Activated CD8-positive, alpha-beta memory T cell treated with anti-CD3 and anti-CD28 coated beads, Interleukin-2, amount 50 U/mL, for 48 hours (primary cell): ENCODE data around the gene MACROD2.
"Not testable (repeated sequence)": the region's sequence is repeated elsewhere in the genome, so short reads cannot be mapped to it uniquely, and the experiment has no call there.

Experiments
- DNase-seq: peaks from one replicate; pipeline ENCODE4 v3.0.0-alpha.2; 2020

The MACROD2 gene

GRCh38 chr20:15076785-15077184 lies 1081.5 kb downstream of the MACROD2 start:
- no peak for DNase-seq

- DNase-seq = no peak
Observed at GRCh38 chr20:15077733-15078250, 1082.5 kb downstream of the MACROD2 start.

- no peak for DNase-seq
Observed at GRCh38 chr20:15079594-15080340, 1084.5 kb downstream of the MACROD2 start.

GRCh38 chr20:15081261-15081660 lies 1085.9 kb downstream of the MACROD2 start:
- DNase-seq = no peak

- DNase-seq = no peak
Observed at GRCh38 chr20:15091421-15092037, 1096.2 kb downstream of the MACROD2 start.

GRCh38 chr20:15098351-15098750 lies 1103.0 kb downstream of the MACROD2 start:
- DNase-seq = no peak

- DNase-seq = no peak
Observed at GRCh38 chr20:15099130-15099529, 1103.8 kb downstream of the MACROD2 start.

- DNase-seq = no peak
Observed at GRCh38 chr20:15100506-15101160, 1105.3 kb downstream of the MACROD2 start.

- DNase-seq = no peak
Observed at GRCh38 chr20:15107931-15108330, 1112.6 kb downstream of the MACROD2 start.

GRCh38 chr20:15109494-15109893 lies 1114.2 kb downstream of the MACROD2 start:
- DNase-seq = no peak

GRCh38 chr20:15111654-15112053 lies 1116.3 kb downstream of the MACROD2 start:
- DNase-seq = no peak

- no peak for DNase-seq
Observed at GRCh38 chr20:15113144-15113773, 1117.9 kb downstream of the MACROD2 start.

GRCh38 chr20:15119852-15120487 lies 1124.7 kb downstream of the MACROD2 start:
- no peak for DNase-seq

- DNase-seq = no peak
Observed at GRCh38 chr20:15122613-15123012, 1127.3 kb downstream of the MACROD2 start.

- DNase-seq = no peak
Observed at GRCh38 chr20:15131176-15131575, 1135.9 kb downstream of the MACROD2 start.

GRCh38 chr20:15138548-15139126 lies 1143.3 kb downstream of the MACROD2 start:
- no peak for DNase-seq

GRCh38 chr20:15139522-15139921 lies 1144.2 kb downstream of the MACROD2 start:
- no peak for DNase-seq

- no peak for DNase-seq
Observed at GRCh38 chr20:15140286-15140685, 1145.0 kb downstream of the MACROD2 start.

GRCh38 chr20:15140940-15141339 lies 1145.6 kb downstream of the MACROD2 start:
- not testable (repeated sequence) for DNase-seq

GRCh38 chr20:15141861-15142260 lies 1146.5 kb downstream of the MACROD2 start:
- no peak for DNase-seq

- DNase-seq = no peak
Observed at GRCh38 chr20:15143478-15143877, 1148.2 kb downstream of the MACROD2 start.

GRCh38 chr20:15144916-15145315 lies 1149.6 kb downstream of the MACROD2 start:
- DNase-seq = no peak
